ENCODE results near the gene SPRED1. TPM values are rescaled to one million over a fixed set of nuclear protein-coding genes. Genes with fewer than 3 reads are reported as not detected.

SPRED1 gene
- total and polyA plus RNA-seq, 2 of the 13 experiments (the other 11 are each of a cell fraction or from before 2014, with no cell fraction given): 3.8 to 9.6 TPM

DNA sequence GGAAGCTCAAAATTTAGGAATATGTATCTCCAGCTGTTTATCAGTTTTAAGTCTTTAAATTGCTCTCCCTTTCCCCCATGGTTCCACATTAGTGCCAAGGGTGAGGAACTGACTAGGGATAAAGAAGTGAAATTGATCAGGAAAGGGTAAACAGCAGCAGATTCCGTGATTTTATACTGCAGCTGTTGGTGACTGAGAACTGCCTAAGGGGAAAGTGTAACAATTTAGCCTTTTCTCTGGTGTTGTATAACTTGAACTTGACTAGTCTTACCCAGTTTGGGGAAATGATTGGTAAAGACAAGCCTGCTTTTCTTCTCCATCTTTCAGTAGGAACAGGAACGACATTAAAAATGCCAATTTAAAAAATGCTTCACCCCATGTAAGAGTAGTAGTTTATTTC, 5.0 kb downstream of the SPRED1 start (continued):
- no peak for TF ChIP-seq ZNF275 (CRISPR knock-in tag; IDR thresholded peaks at IDR 0.05; ENCODE audit: borderline replicate concordance)
- TF ChIP-seq TAF1 (CRISPR knock-in tag; IDR thresholded peaks at IDR 0.05): no peak
- TF ChIP-seq RBFOX2 (IDR thresholded peaks at IDR 0.05; ENCODE audit: low read depth, low read length): no peak
- TF ChIP-seq GATAD2A (CRISPR knock-in tag; IDR thresholded peaks at IDR 0.05): no peak
- TF ChIP-seq TMF1 (CRISPR knock-in tag; IDR thresholded peaks at IDR 0.05; ENCODE audit: low read depth): no peak

DNA sequence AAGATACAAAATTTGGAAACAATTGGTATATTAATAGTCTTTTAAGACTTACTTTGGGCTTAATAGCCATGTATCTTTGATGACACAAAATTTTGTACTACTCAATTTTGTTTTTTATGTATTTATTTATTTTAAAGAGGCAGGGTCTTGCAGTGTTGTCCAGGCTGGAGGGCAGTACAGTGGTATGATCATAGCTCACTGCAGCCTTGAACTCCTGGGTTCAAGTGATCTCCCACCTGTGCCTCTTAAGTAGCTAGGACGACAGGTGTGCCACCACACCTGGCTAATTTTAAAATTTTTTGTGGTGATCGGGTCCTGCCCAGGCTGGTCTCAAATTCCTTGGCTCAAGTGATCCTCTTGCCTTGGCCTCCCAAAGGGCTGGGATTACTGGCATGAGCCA, 6.5 kb downstream of the SPRED1 start:
- WGBS (ENCODE audit: low lambda C conversion rate): 100% methylated on average over 2 of the region's 2 CpGs
- peaks cover 33% of the 10 kb centered on the region for H4K20me1 ChIP-seq (ENCODE audit: insufficient read depth, low read length)
- CTCF ChIA-PET (ENCODE audit: low intra/inter-chr PET ratio, low total read pairs): no interaction called here
- FAIRE-seq (no peak), DNase-seq (ENCODE audit: low spot score) (no peak), ATAC-seq (no peak)
- H3K4me3 ChIP-seq (replicated peaks in 1 of 3; ENCODE audit: insufficient read depth in 1 of 3, low read depth in 2 of 3, low read length in 3 of 3): no peak overlapping the region
- POLR2A ChIA-PET: no interaction called here
- no peaks in the 10 kb centered on the region for H3K9me3 ChIP-seq (ENCODE audit: low read length)
- no peaks in the 10 kb centered on the region; a peak in 1 of 5 replicates for H3K27me3 ChIP-seq (ENCODE audit: control insufficient read depth in 1 of 2, insufficient read depth in 2 of 2, low read length in 2 of 2)
- in situ Hi-C loops (cut with HindIII; ENCODE audit: extremely low pct_ligation_motif_present, low pct_unique_long_range_greater_than_20kb) (loop anchor here (10.0 kb wide), 1 partner anchor 184 kb away; no protein-coding TSS in a partner anchor), intact Hi-C loops (cut with micrococcal nuclease; ENCODE audit: unreplicated experiment) (no loop called here)
- no peak overlapping the region for H3K27ac ChIP-seq (ENCODE audit: extremely low read length, insufficient read depth, low read length)
- H3K36me3 ChIP-seq (replicated peaks in 1 of 2; ENCODE audit: control insufficient read depth in 1 of 2, insufficient read depth in 2 of 2, low read length in 2 of 2): no peaks in the 10 kb centered on the region
- no peak overlapping the region for H3K4me2 ChIP-seq (ENCODE audit: low read depth, low read length)
- no peak for TF ChIP-seq ZNF569 (CRISPR knock-in tag; IDR thresholded peaks at IDR 0.05; ENCODE audit: borderline replicate concordance)
- peak; percentile 30; the same call in 1 of the 2 replicates for TF ChIP-seq ZNF121 (CRISPR knock-in tag; IDR thresholded peaks at IDR 0.05)
- peaks cover 100% of the 10 kb centered on the region for H3K79me2 ChIP-seq (ENCODE audit: insufficient read depth, low read length)
- H2AFZ ChIP-seq (ENCODE audit: low read length): no peak overlapping the region
- H3K4me1 ChIP-seq (ENCODE audit: insufficient read depth, low read length): peaks cover 27% of the 10 kb centered on the region
- no peak overlapping the region for H3K9ac ChIP-seq (ENCODE audit: insufficient read depth, low read depth, low read length)
- no TSS peak for BruUV-seq (replicated peaks)

Data from HepG2 (cell line).